ENCODE results near the gene CLSTN2. TPM values are rescaled to one million over a fixed set of nuclear protein-coding genes. Genes with fewer than 3 reads are reported as not detected.

Gene CLSTN2
- total and polyA plus RNA-seq, 2 of the 8 experiments (the other 6 are each of a cell fraction or from before 2014, with no cell fraction given): 0.39 to 0.52 TPM

- no peak for TF ChIP-seq RAD21 (IDR thresholded peaks at IDR 0.05 in 1 of 2, conservative IDR thresholded peaks at IDR 0.05 in 1 of 2; ENCODE audit: low read depth in 2 of 2, low read length in 2 of 2)
- no peak for TF ChIP-seq JUND (IDR thresholded peaks at IDR 0.05; ENCODE audit: low read length)
- TF ChIP-seq SRF (IDR thresholded peaks at IDR 0.05; ENCODE audit: low read depth, low read length): no peak
Observed at GRCh38 chr3:140053794-140054193, 118.8 kb downstream of the CLSTN2 start (continued).

All from H1 (cell line).